H9 (cell line): ENCODE data around the gene RPS8. TPM values are rescaled to one million over a fixed set of nuclear protein-coding genes. Genes with fewer than 3 reads are reported as not detected.

Experiments
- DNase-seq: peaks from one replicate; pipeline ENCODE4 v3.0.0-alpha.2; 2017
- H2AFZ ChIP-seq: one replicate; pipeline ENCODE4 v1.6.1; 2013; ENCODE audit warnings: mild to moderate bottlenecking, low read length, control low read depth, moderate library complexity
- H2AK5ac ChIP-seq: 2 replicates; pipeline ENCODE4 v1.6.1; 2013; ENCODE audit warnings: low read length, control low read depth, mixed read lengths; ENCODE audit not compliant: insufficient read length
- H2BK120ac ChIP-seq: one replicate; pipeline ENCODE4 v1.6.1; 2013; ENCODE audit warnings: low read depth, mild to moderate bottlenecking, low read length, control low read depth, inconsistent platforms; ENCODE audit not compliant: poor library complexity, severe bottlenecking
- H2BK12ac ChIP-seq: 2 replicates; pipeline ENCODE4 v1.6.1; 2013; ENCODE audit warnings: low read length, control low read depth, mixed read lengths, low read depth; ENCODE audit not compliant: insufficient read length
- H2BK15ac ChIP-seq: 2 replicates; pipeline ENCODE4 v1.6.1; 2013; ENCODE audit warnings: low read depth, low read length, control low read depth
- H2BK20ac ChIP-seq: one replicate; pipeline ENCODE4 v1.6.1; 2013; ENCODE audit warnings: low read depth, mild to moderate bottlenecking, low read length, control low read depth, inconsistent platforms; ENCODE audit not compliant: poor library complexity, severe bottlenecking
- H2BK5ac ChIP-seq: 2 replicates; pipeline ENCODE4 v1.6.1; 2013; ENCODE audit warnings: low read length, control low read depth, mixed read lengths; ENCODE audit not compliant: insufficient read length
- H3K14ac ChIP-seq: 2 replicates; pipeline ENCODE4 v1.6.1; 2013; ENCODE audit warnings: low read length, control low read depth; ENCODE audit not compliant: insufficient read depth
- H3K18ac ChIP-seq: 2 replicates; pipeline ENCODE4 v1.6.1; 2013; ENCODE audit warnings: low read depth, mild to moderate bottlenecking, mixed read lengths, low read length, control low read depth; ENCODE audit not compliant: insufficient read length
- H3K23ac ChIP-seq: 2 replicates; pipeline ENCODE4 v1.6.1; 2013; ENCODE audit warnings: low read length, control low read depth, mixed read lengths, low read depth; ENCODE audit not compliant: insufficient read length
- H3K23me2 ChIP-seq: 2 replicates; pipeline ENCODE4 v1.6.1; 2013; ENCODE audit warnings: low read depth, mild to moderate bottlenecking, mixed read lengths, low read length, control low read depth; ENCODE audit not compliant: insufficient read length, poor library complexity, severe bottlenecking
- H3K27ac ChIP-seq: 2 replicates; pipeline ENCODE4 v1.5.1; 2013; ENCODE audit warnings: low read length, control low read depth, mixed read lengths, low read depth; ENCODE audit not compliant: insufficient read length
- H3K27me3 ChIP-seq: 2 replicates; pipeline ENCODE4 v1.6.1; 2013; ENCODE audit warnings: low read length, control low read depth, inconsistent platforms; ENCODE audit not compliant: insufficient read depth
- H3K4ac ChIP-seq: 2 replicates; pipeline ENCODE4 v1.6.1; 2013; ENCODE audit warnings: low read depth, mild to moderate bottlenecking, control low read depth, inconsistent platforms, low read length, moderate library complexity
- H3K4me1 ChIP-seq: 2 replicates; pipeline ENCODE4 v1.6.1; 2013; ENCODE audit warnings: low read length, control low read depth, inconsistent platforms; ENCODE audit not compliant: insufficient read depth
- H3K4me2 ChIP-seq: 2 replicates; pipeline ENCODE4 v1.6.1; 2013; ENCODE audit warnings: low read length, control low read depth, mixed read lengths; ENCODE audit not compliant: insufficient read length, insufficient read depth
- H3K56ac ChIP-seq: 2 replicates; pipeline ENCODE4 v1.6.1; 2013; ENCODE audit warnings: low read depth, mild to moderate bottlenecking, mixed read lengths, low read length, control low read depth; ENCODE audit not compliant: insufficient read length
- H3K79me1 ChIP-seq: 2 replicates; pipeline ENCODE4 v1.6.1; 2013; ENCODE audit warnings: low read depth, mild to moderate bottlenecking, moderate library complexity, low read length, control low read depth, inconsistent platforms; ENCODE audit not compliant: insufficient read depth, poor library complexity, severe bottlenecking
- H3K79me2 ChIP-seq: 2 replicates; pipeline ENCODE4 v1.6.1; 2013; ENCODE audit warnings: low read length, control low read depth, inconsistent platforms; ENCODE audit not compliant: insufficient read depth
- H3K9ac ChIP-seq: 2 replicates; pipeline ENCODE4 v1.6.1; 2013; ENCODE audit warnings: low read length, control low read depth, mixed read lengths; ENCODE audit not compliant: insufficient read length; ENCODE audit errors: extremely low read depth
- H3K9me3 ChIP-seq: one replicate; pipeline ENCODE4 v1.6.1; 2013; ENCODE audit warnings: low read depth, low read length, inconsistent platforms; ENCODE audit not compliant: control insufficient read depth
- H3T11ph ChIP-seq: one replicate; pipeline ENCODE4 v1.6.1; 2013; ENCODE audit warnings: mild to moderate bottlenecking, low read length, control low read depth, inconsistent platforms
- H4K20me1 ChIP-seq: one replicate; pipeline ENCODE4 v1.6.1; 2013; ENCODE audit not compliant: control insufficient read depth, insufficient read length, insufficient read depth
- H4K5ac ChIP-seq: 2 replicates; pipeline ENCODE4 v1.6.1; 2013; ENCODE audit warnings: low read depth, mild to moderate bottlenecking, mixed read lengths, low read length, control low read depth; ENCODE audit not compliant: insufficient read length
- H4K8ac ChIP-seq: replicated peaks from 2 replicates; pipeline ENCODE4 v1.6.1; 2013; ENCODE audit warnings: low read length, control low read depth, mixed read lengths, low read depth; ENCODE audit not compliant: insufficient read length
- H4K91ac ChIP-seq: 2 replicates; pipeline ENCODE4 v1.6.1; 2013; ENCODE audit warnings: low read depth, mild to moderate bottlenecking, moderate library complexity, mixed read lengths, low read length, control low read depth; ENCODE audit not compliant: insufficient read length
- H3K27ac Mint-ChIP-seq, 3 experiments: 2 replicates in 2 of 3; 3 replicates in 1 of 3; pipeline ENCODE4 v1.8.0; 2020 to 2021; ENCODE audit warnings: mixed read lengths in 3 of 3, mild to moderate bottlenecking in 1 of 3, moderate library complexity in 1 of 3
- H3K27me3 Mint-ChIP-seq: 2 replicates; pipeline ENCODE4 v1.8.0; 2021; ENCODE audit warnings: low read depth, mild to moderate bottlenecking, moderate library complexity, mixed read lengths
- H3K36me3 Mint-ChIP-seq, 3 experiments: 2 replicates in 2 of 3; 3 replicates in 1 of 3; pipeline ENCODE4 v1.8.0; 2020 to 2021; ENCODE audit warnings: low read depth in 3 of 3, mixed read lengths in 3 of 3; ENCODE audit not compliant: insufficient read depth in 1 of 3
- H3K4me1 Mint-ChIP-seq, 2 experiments: 2 replicates each; pipeline ENCODE4 v1.8.0; 2020; ENCODE audit warnings: mixed read lengths in 2 of 2
- H3K4me3 Mint-ChIP-seq, 2 experiments: 2 replicates in 1 of 2; 3 replicates in 1 of 2; pipeline ENCODE4 v1.8.0; 2020 to 2021; ENCODE audit warnings: mild to moderate bottlenecking in 2 of 2, mixed read lengths in 2 of 2, moderate library complexity in 1 of 2
- H3K9me3 Mint-ChIP-seq, 2 experiments: 2 replicates in 1 of 2; 3 replicates in 1 of 2; pipeline ENCODE4 v1.8.0; 2020; ENCODE audit warnings: mild to moderate bottlenecking in 2 of 2, mixed read lengths in 2 of 2, moderate library complexity in 1 of 2
- CTCF ChIP-seq: fragments of 200-600 bp; sonication (generic); conservative IDR thresholded peaks from 3 replicates; pipeline ENCODE4 v1.8.0; 2021; ENCODE audit warnings: antibody characterized with exemption, mild to moderate bottlenecking
- WGBS: extraction: QIAGEN DNeasy Blood & Tissue Kit; methylation state at CpG from one replicate; pipeline ENCODE4 v1.1.7; 2013; ENCODE audit warnings: missing lambda C conversion rate, low lambda C conversion rate, mixed read lengths; ENCODE audit not compliant: insufficient read length; ENCODE audit errors: extremely low coverage; 5-methylcytosine and 5-hydroxymethylcytosine counted together
- total RNA-seq: library from RNA; stranded (reverse); gene quantifications from 2 replicates; pipeline ENCODE4 v1.2.1, GENCODE V29; 2021

RPS8 gene
- total RNA-seq, 1 experiment from 2014 or later: 2,591 TPM

GRCh38 chr1:44799770-44800584, 24.6 kb downstream of the RPS8 start, which contains the start of gene PLK3:
Gene PLK3 (plus strand): TSS chr1:44800377. CDS start chr1:44800464, 87 bp downstream.
- peak; percentile 98 for DNase-seq
- no peaks in the 10 kb centered on the region for H4K20me1 ChIP-seq
- H3K23me2 ChIP-seq: peaks cover 9% of the 10 kb centered on the region
- no peak within 1 kb of the TSS for H3T11ph ChIP-seq
- H3K36me3 Mint-ChIP-seq: peaks cover under 1 to 32% (median 19%) of the 10 kb centered on the region in 3 experiments
- peak within 1 kb of the TSS; percentile 93 for H2BK120ac ChIP-seq
- no peak within 1 kb of the TSS; the same call in 1 of the 2 replicates for H3K4ac ChIP-seq
- no peaks in the 10 kb centered on the region for H3K9me3 Mint-ChIP-seq
- H3K27ac ChIP-seq: no peak within 1 kb of the TSS
- H2AFZ ChIP-seq: no peak within 1 kb of the TSS
- no peak within 1 kb of the TSS for H3K23ac ChIP-seq
- peaks cover 12 to 19% of the 10 kb centered on the region in 2 experiments for H3K4me1 Mint-ChIP-seq
- H4K8ac ChIP-seq: no peak within 1 kb of the TSS
- peak; percentile 93 for TF ChIP-seq CTCF
- no CpG with 5 or more reads among the region's 79 CpGs for WGBS
- no peak within 1 kb of the TSS for H2AK5ac ChIP-seq
- no peak within 1 kb of the TSS for H2BK20ac ChIP-seq
- H3K4me1 ChIP-seq: no peaks in the 10 kb centered on the region
- no peak within 1 kb of the TSS for H2BK15ac ChIP-seq
- peak within 1 kb of the TSS; percentile 79 for H3K4me2 ChIP-seq
- peak within 1 kb of the TSS; percentile 52 for H3K9ac ChIP-seq
- no peak within 1 kb of the TSS for H2BK12ac ChIP-seq
- no peak within 1 kb of the TSS for H3K56ac ChIP-seq
- no peaks in the 10 kb centered on the region for H3K9me3 ChIP-seq
- H3K4me3 Mint-ChIP-seq: peak within 1 kb of the TSS; percentile 86 to 92
- H3K18ac ChIP-seq: peak within 1 kb of the TSS; percentile 99
- H3K14ac ChIP-seq: peak within 1 kb of the TSS; percentile 96
- peak within 1 kb of the TSS; percentile 99 to 100 (median 99); a peak in 6 of 7 replicates for H3K27ac Mint-ChIP-seq
- peaks cover 3% of the 10 kb centered on the region for H3K27me3 Mint-ChIP-seq
- no peaks in the 10 kb centered on the region for H3K79me2 ChIP-seq
- H4K91ac ChIP-seq: no peak within 1 kb of the TSS
- H3K79me1 ChIP-seq: no peaks in the 10 kb centered on the region
- no peaks in the 10 kb centered on the region for H3K27me3 ChIP-seq
- H2BK5ac ChIP-seq: no peak within 1 kb of the TSS
- H4K5ac ChIP-seq: no peak within 1 kb of the TSS
